H9 (cell line): Measurements from ENCODE around the gene SCAMP5. TPM values are rescaled to one million over a fixed set of nuclear protein-coding genes. Genes with fewer than 3 reads are reported as not detected.

Experiments
- DNase-seq: peaks from one replicate; pipeline ENCODE4 v3.0.0-alpha.2; 2017
- H2AFZ ChIP-seq: one replicate; pipeline ENCODE4 v1.6.1; 2013; ENCODE audit warnings: mild to moderate bottlenecking, low read length, control low read depth, moderate library complexity
- H2AK5ac ChIP-seq: 2 replicates; pipeline ENCODE4 v1.6.1; 2013; ENCODE audit warnings: low read length, control low read depth, mixed read lengths; ENCODE audit not compliant: insufficient read length
- H2BK120ac ChIP-seq: one replicate; pipeline ENCODE4 v1.6.1; 2013; ENCODE audit warnings: low read depth, mild to moderate bottlenecking, low read length, control low read depth, inconsistent platforms; ENCODE audit not compliant: poor library complexity, severe bottlenecking
- H2BK12ac ChIP-seq: 2 replicates; pipeline ENCODE4 v1.6.1; 2013; ENCODE audit warnings: low read length, control low read depth, mixed read lengths, low read depth; ENCODE audit not compliant: insufficient read length
- H2BK15ac ChIP-seq: 2 replicates; pipeline ENCODE4 v1.6.1; 2013; ENCODE audit warnings: low read depth, low read length, control low read depth
- H2BK20ac ChIP-seq: one replicate; pipeline ENCODE4 v1.6.1; 2013; ENCODE audit warnings: low read depth, mild to moderate bottlenecking, low read length, control low read depth, inconsistent platforms; ENCODE audit not compliant: poor library complexity, severe bottlenecking
- H2BK5ac ChIP-seq: 2 replicates; pipeline ENCODE4 v1.6.1; 2013; ENCODE audit warnings: low read length, control low read depth, mixed read lengths; ENCODE audit not compliant: insufficient read length
- H3K14ac ChIP-seq: 2 replicates; pipeline ENCODE4 v1.6.1; 2013; ENCODE audit warnings: low read length, control low read depth; ENCODE audit not compliant: insufficient read depth
- H3K18ac ChIP-seq: 2 replicates; pipeline ENCODE4 v1.6.1; 2013; ENCODE audit warnings: low read depth, mild to moderate bottlenecking, mixed read lengths, low read length, control low read depth; ENCODE audit not compliant: insufficient read length
- H3K23ac ChIP-seq: 2 replicates; pipeline ENCODE4 v1.6.1; 2013; ENCODE audit warnings: low read length, control low read depth, mixed read lengths, low read depth; ENCODE audit not compliant: insufficient read length
- H3K23me2 ChIP-seq: 2 replicates; pipeline ENCODE4 v1.6.1; 2013; ENCODE audit warnings: low read depth, mild to moderate bottlenecking, mixed read lengths, low read length, control low read depth; ENCODE audit not compliant: insufficient read length, poor library complexity, severe bottlenecking
- H3K27ac ChIP-seq: 2 replicates; pipeline ENCODE4 v1.5.1; 2013; ENCODE audit warnings: low read length, control low read depth, mixed read lengths, low read depth; ENCODE audit not compliant: insufficient read length
- H3K27me3 ChIP-seq: 2 replicates; pipeline ENCODE4 v1.6.1; 2013; ENCODE audit warnings: low read length, control low read depth, inconsistent platforms; ENCODE audit not compliant: insufficient read depth
- H3K4ac ChIP-seq: 2 replicates; pipeline ENCODE4 v1.6.1; 2013; ENCODE audit warnings: low read depth, mild to moderate bottlenecking, control low read depth, inconsistent platforms, low read length, moderate library complexity
- H3K4me1 ChIP-seq: 2 replicates; pipeline ENCODE4 v1.6.1; 2013; ENCODE audit warnings: low read length, control low read depth, inconsistent platforms; ENCODE audit not compliant: insufficient read depth
- H3K4me2 ChIP-seq: 2 replicates; pipeline ENCODE4 v1.6.1; 2013; ENCODE audit warnings: low read length, control low read depth, mixed read lengths; ENCODE audit not compliant: insufficient read length, insufficient read depth
- H3K56ac ChIP-seq: 2 replicates; pipeline ENCODE4 v1.6.1; 2013; ENCODE audit warnings: low read depth, mild to moderate bottlenecking, mixed read lengths, low read length, control low read depth; ENCODE audit not compliant: insufficient read length
- H3K79me1 ChIP-seq: 2 replicates; pipeline ENCODE4 v1.6.1; 2013; ENCODE audit warnings: low read depth, mild to moderate bottlenecking, moderate library complexity, low read length, control low read depth, inconsistent platforms; ENCODE audit not compliant: insufficient read depth, poor library complexity, severe bottlenecking
- H3K79me2 ChIP-seq: 2 replicates; pipeline ENCODE4 v1.6.1; 2013; ENCODE audit warnings: low read length, control low read depth, inconsistent platforms; ENCODE audit not compliant: insufficient read depth
- H3K9ac ChIP-seq: 2 replicates; pipeline ENCODE4 v1.6.1; 2013; ENCODE audit warnings: low read length, control low read depth, mixed read lengths; ENCODE audit not compliant: insufficient read length; ENCODE audit errors: extremely low read depth
- H3K9me3 ChIP-seq: one replicate; pipeline ENCODE4 v1.6.1; 2013; ENCODE audit warnings: low read depth, low read length, inconsistent platforms; ENCODE audit not compliant: control insufficient read depth
- H3T11ph ChIP-seq: one replicate; pipeline ENCODE4 v1.6.1; 2013; ENCODE audit warnings: mild to moderate bottlenecking, low read length, control low read depth, inconsistent platforms
- H4K20me1 ChIP-seq: one replicate; pipeline ENCODE4 v1.6.1; 2013; ENCODE audit not compliant: control insufficient read depth, insufficient read length, insufficient read depth
- H4K5ac ChIP-seq: 2 replicates; pipeline ENCODE4 v1.6.1; 2013; ENCODE audit warnings: low read depth, mild to moderate bottlenecking, mixed read lengths, low read length, control low read depth; ENCODE audit not compliant: insufficient read length
- H4K8ac ChIP-seq: replicated peaks from 2 replicates; pipeline ENCODE4 v1.6.1; 2013; ENCODE audit warnings: low read length, control low read depth, mixed read lengths, low read depth; ENCODE audit not compliant: insufficient read length
- H4K91ac ChIP-seq: 2 replicates; pipeline ENCODE4 v1.6.1; 2013; ENCODE audit warnings: low read depth, mild to moderate bottlenecking, moderate library complexity, mixed read lengths, low read length, control low read depth; ENCODE audit not compliant: insufficient read length
- H3K27ac Mint-ChIP-seq, 3 experiments: 2 replicates in 2 of 3; 3 replicates in 1 of 3; pipeline ENCODE4 v1.8.0; 2020 to 2021; ENCODE audit warnings: mixed read lengths in 3 of 3, mild to moderate bottlenecking in 1 of 3, moderate library complexity in 1 of 3
- H3K27me3 Mint-ChIP-seq: 2 replicates; pipeline ENCODE4 v1.8.0; 2021; ENCODE audit warnings: low read depth, mild to moderate bottlenecking, moderate library complexity, mixed read lengths
- H3K36me3 Mint-ChIP-seq, 3 experiments: 2 replicates in 2 of 3; 3 replicates in 1 of 3; pipeline ENCODE4 v1.8.0; 2020 to 2021; ENCODE audit warnings: low read depth in 3 of 3, mixed read lengths in 3 of 3; ENCODE audit not compliant: insufficient read depth in 1 of 3
- H3K4me1 Mint-ChIP-seq, 2 experiments: 2 replicates each; pipeline ENCODE4 v1.8.0; 2020; ENCODE audit warnings: mixed read lengths in 2 of 2
- H3K4me3 Mint-ChIP-seq, 2 experiments: 2 replicates in 1 of 2; 3 replicates in 1 of 2; pipeline ENCODE4 v1.8.0; 2020 to 2021; ENCODE audit warnings: mild to moderate bottlenecking in 2 of 2, mixed read lengths in 2 of 2, moderate library complexity in 1 of 2
- H3K9me3 Mint-ChIP-seq, 2 experiments: 2 replicates in 1 of 2; 3 replicates in 1 of 2; pipeline ENCODE4 v1.8.0; 2020; ENCODE audit warnings: mild to moderate bottlenecking in 2 of 2, mixed read lengths in 2 of 2, moderate library complexity in 1 of 2
- WGBS: extraction: QIAGEN DNeasy Blood & Tissue Kit; methylation state at CpG from one replicate; pipeline ENCODE4 v1.1.7; 2013; ENCODE audit warnings: missing lambda C conversion rate, low lambda C conversion rate, mixed read lengths; ENCODE audit not compliant: insufficient read length; ENCODE audit errors: extremely low coverage; 5-methylcytosine and 5-hydroxymethylcytosine counted together
- total RNA-seq: library from RNA; stranded (reverse); gene quantifications from 2 replicates; pipeline ENCODE4 v1.2.1, GENCODE V29; 2021
- TF ChIP-seq, protein P1 (sequence below): fragments of 200-600 bp; sonication (generic); conservative IDR thresholded peaks from 3 replicates; pipeline ENCODE4 v1.8.0; 2021; ENCODE audit warnings: antibody characterized with exemption, mild to moderate bottlenecking

Gene SCAMP5
- total RNA-seq, 1 experiment from 2014 or later = 47.8 TPM

DNA sequence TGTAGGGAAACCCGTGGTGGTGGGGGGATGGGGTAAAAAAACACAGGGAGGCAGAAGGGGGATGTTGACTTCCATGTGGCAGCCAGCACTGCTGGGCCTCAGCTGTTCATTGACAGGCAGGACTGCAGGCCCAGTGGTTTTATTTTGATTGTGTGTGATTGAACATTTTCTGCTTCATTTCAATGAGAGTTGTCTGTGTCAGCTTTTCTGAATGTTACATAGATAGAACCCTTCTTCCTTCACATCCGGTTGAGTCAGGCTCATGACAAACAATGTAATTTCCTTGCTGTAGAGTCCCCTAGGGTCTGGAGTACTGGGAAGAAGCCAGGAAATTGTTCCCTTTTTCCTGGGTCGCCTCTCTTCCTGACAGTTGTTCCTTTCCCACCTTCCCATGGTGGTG, 30.6 kb upstream of the SCAMP5 start:
- Mint-ChIP-seq H3K9me3 (no peaks in the 10 kb centered on the region), H3K4me3 (no peak overlapping the region), H3K27ac (no peak overlapping the region), H3K4me1 (peaks cover 2 to 10% of the 10 kb centered on the region in 2 experiments), H3K27me3 (peaks cover 45% of the 10 kb centered on the region), H3K36me3 (no peaks in the 10 kb centered on the region; a peak in 1 of 7 replicates)
- H2AFZ ChIP-seq = no peak overlapping the region
- H4K20me1 ChIP-seq = no peaks in the 10 kb centered on the region
- DNase-seq = no peak
- H2BK120ac ChIP-seq = no peak overlapping the region
- no peak overlapping the region for H4K5ac ChIP-seq
- H3K23me2 ChIP-seq = no peaks in the 10 kb centered on the region
- no peak overlapping the region for H3K9ac ChIP-seq
- H2AK5ac ChIP-seq = no peak overlapping the region
- no peaks in the 10 kb centered on the region for H3K79me1 ChIP-seq
- no peak overlapping the region for H3K4ac ChIP-seq
- no peak overlapping the region for H2BK20ac ChIP-seq
- H3K9me3 ChIP-seq = no peaks in the 10 kb centered on the region
- WGBS = no CpG with 5 or more reads among the region's 3 CpGs
- H3T11ph ChIP-seq = no peak overlapping the region
- no peak overlapping the region for H2BK12ac ChIP-seq
- H3K14ac ChIP-seq = no peak overlapping the region
- H3K56ac ChIP-seq = no peak overlapping the region
- no peak overlapping the region for H2BK15ac ChIP-seq
- no peak overlapping the region for H3K27ac ChIP-seq
- H3K23ac ChIP-seq = no peak overlapping the region
- H2BK5ac ChIP-seq = no peak overlapping the region
- H3K27me3 ChIP-seq = no peaks in the 10 kb centered on the region
- no peak overlapping the region for H4K8ac ChIP-seq
- H3K79me2 ChIP-seq = no peaks in the 10 kb centered on the region
- no peak overlapping the region for H3K18ac ChIP-seq
- TF ChIP-seq, protein P1, sequence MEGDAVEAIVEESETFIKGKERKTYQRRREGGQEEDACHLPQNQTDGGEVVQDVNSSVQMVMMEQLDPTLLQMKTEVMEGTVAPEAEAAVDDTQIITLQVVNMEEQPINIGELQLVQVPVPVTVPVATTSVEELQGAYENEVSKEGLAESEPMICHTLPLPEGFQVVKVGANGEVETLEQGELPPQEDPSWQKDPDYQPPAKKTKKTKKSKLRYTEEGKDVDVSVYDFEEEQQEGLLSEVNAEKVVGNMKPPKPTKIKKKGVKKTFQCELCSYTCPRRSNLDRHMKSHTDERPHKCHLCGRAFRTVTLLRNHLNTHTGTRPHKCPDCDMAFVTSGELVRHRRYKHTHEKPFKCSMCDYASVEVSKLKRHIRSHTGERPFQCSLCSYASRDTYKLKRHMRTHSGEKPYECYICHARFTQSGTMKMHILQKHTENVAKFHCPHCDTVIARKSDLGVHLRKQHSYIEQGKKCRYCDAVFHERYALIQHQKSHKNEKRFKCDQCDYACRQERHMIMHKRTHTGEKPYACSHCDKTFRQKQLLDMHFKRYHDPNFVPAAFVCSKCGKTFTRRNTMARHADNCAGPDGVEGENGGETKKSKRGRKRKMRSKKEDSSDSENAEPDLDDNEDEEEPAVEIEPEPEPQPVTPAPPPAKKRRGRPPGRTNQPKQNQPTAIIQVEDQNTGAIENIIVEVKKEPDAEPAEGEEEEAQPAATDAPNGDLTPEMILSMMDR = no peak
- no peaks in the 10 kb centered on the region for H3K4me1 ChIP-seq
- H4K91ac ChIP-seq = no peak overlapping the region
- H3K4me2 ChIP-seq = no peak overlapping the region
